HG03558 (cell line): ENCODE results near the gene DTYMK.

Experiments
- ATAC-seq: cut with Tn5 transposase; IDR thresholded peaks from one replicate; pipeline ENCODE4 v1.9.1; 2021; ENCODE audit warnings: moderate number of reproducible peaks; ENCODE audit not compliant: unreplicated experiment; ENCODE audit errors: extremely low read depth

Gene DTYMK

DNA sequence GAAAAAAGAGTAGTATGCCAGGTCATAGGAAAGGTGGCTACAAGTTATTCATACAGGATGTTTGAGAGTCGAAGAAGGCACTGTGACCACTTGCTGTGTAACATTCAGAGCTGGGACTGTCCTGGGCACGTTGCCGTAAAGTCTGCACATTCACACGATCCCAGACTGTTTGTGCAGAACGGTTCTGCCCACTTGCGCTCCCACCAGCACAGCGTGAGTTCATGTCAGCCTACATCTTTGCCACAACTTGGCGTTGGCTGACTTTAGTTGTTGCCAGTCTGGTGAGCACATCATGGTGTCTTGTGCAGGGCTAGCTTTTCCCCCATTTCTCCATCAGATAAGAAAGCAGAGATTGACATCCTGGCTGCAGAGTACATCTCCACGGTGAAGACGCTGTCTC is 22.3 kb upstream of the DTYMK start:
- ATAC-seq = no peak

- no peak for ATAC-seq
Observed at GRCh38 chr2:241706537-241706936, 19.9 kb upstream of the DTYMK start.

GRCh38 chr2:241703032-241703604 is 16.5 kb upstream of the DTYMK start:
- ATAC-seq = no peak

- ATAC-seq = peak; percentile 40
Observed at GRCh38 chr2:241702155-241703031, 15.8 kb upstream of the DTYMK start.

DNA sequence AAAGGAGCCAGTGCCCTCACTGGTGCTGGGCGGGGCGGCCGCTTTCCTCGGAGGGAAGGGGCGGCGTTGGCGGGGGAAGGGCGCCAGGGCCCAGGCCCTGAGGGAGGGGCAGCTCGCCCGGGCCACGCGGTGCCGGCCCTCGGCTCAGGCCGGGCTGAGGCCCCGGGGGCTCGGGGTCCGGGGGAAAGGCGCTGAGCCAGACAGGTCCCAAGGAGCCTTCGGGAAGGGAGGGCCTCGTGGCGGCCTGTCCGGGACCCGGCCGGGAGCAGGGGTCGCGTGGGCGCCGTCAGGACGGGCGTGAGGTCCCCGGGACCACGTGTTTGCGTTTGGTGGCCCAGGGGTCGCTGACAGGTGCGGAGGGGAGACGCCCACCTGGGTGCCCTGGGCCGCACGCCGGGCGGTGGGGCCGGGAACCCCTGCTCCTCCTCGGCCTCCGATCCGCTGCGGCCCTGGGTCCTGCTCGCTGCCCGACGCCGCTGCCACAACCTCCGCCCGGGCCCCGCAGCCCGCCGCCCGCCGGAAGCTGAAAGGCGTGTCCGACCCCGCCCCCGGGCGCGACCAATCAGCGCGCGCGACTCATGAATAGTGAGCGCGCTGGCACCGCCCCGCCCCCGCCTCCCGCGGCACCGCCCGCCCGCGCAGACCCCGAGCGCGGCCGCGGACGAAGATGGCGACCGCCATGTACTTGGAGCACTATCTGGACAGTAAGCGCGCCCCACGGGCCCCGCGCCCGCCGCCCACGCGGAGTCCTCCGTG is 15.0 kb upstream of the DTYMK start, which contains the start of gene ING5:
ING5 (plus strand) TSS at position 641 of the 756 bp plus-strand sequence; CDS start at position 668, 27 bp downstream.
- ATAC-seq = peak; percentile 35

DNA sequence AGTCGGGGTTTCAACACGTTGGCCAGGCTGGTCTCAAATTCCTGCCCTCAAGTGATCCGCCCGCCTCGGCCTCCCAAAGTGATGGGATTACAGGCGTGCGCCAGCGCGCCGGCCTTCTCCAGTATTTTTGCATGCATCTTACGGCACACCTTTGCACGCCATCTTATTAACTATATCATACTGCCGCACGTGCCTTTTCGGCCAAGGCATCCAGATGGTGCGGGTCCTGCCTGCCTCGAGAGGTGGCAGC is 14.5 kb upstream of the DTYMK start:
- ATAC-seq = no peak

- ATAC-seq = no peak
Observed at GRCh38 chr2:241695651-241696050, 9.0 kb upstream of the DTYMK start.

DNA sequence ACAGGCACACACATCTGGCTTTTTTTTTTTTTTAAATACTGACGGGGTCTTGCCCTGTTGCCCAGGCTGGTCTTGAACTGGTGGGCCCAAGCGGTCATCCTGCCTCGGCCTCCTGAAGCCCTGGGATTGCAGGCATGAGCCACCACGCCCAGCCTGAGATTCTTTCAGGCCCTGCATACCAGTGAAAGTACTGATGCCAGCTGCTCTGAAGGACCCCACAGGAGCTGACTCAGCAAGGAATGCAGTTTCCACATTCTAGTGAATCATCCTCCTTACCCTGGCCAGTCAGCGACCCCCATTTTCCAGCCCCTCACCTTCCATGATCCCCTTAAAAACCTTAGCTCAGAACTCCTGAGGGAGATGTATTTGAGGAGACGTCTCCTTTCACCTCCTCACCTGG is 5.8 kb upstream of the DTYMK start:
- no peak for ATAC-seq

- no peak for ATAC-seq
Observed at GRCh38 chr2:241690202-241690717, 3.6 kb upstream of the DTYMK start.

GRCh38 chr2:241689306-241689705 is 2.7 kb upstream of the DTYMK start:
- no peak for ATAC-seq

DNA sequence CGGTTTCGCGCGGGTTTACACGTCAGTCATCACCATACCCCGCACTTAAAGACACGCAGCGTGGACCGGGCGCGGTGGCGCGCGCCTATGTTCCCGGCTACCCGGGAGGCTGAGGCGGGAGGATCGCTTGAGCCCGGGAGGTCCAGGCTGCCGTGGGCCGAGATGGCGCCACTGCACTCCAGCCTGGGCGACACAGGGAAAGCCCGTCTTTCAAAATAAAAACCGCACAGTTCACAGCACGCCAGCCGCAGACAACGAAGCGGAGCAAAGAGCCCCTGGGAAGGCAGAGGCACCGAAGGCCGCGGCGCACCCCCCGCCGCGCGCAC is 328 bp downstream of the DTYMK start:
- no peak for ATAC-seq

DNA sequence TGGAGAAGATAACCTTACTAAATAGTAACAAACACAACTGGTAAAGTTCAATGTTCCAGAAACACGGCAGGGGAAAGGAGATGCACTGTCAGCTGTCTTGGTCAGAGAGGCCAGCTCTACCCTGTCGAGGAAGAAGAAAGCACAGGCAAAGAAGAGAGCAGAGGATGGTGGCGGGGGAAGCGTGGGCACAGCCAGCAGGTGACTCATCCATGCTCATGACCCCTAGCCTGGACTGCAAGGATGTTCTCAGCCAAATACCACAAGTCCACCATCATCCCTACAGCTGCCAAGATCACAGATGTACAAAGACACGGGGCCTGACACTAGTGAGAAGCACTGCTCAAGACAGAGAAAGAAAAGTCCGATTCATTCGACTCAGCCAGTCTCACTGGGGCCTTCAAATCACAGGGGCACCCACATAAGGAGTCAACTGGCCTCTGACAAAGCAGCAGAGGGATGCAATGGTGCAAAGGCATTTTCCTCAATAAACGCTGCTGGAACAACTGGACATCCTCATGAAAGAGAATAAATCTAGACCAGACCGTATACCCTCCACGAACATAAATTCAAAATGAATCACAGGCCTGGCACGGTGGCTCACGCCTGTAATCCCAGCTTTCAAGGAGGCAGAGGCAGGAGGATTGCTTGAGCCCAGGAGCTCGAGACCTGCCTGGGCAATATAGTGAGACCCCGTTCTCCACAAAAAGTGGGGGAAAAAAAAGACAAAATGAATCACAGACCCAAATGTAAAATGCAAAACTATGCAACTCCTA is 5.6 kb downstream of the DTYMK start:
- ATAC-seq = no peak

GRCh38 chr2:241680044-241680443 is 6.6 kb downstream of the DTYMK start:
- no peak for ATAC-seq

DNA sequence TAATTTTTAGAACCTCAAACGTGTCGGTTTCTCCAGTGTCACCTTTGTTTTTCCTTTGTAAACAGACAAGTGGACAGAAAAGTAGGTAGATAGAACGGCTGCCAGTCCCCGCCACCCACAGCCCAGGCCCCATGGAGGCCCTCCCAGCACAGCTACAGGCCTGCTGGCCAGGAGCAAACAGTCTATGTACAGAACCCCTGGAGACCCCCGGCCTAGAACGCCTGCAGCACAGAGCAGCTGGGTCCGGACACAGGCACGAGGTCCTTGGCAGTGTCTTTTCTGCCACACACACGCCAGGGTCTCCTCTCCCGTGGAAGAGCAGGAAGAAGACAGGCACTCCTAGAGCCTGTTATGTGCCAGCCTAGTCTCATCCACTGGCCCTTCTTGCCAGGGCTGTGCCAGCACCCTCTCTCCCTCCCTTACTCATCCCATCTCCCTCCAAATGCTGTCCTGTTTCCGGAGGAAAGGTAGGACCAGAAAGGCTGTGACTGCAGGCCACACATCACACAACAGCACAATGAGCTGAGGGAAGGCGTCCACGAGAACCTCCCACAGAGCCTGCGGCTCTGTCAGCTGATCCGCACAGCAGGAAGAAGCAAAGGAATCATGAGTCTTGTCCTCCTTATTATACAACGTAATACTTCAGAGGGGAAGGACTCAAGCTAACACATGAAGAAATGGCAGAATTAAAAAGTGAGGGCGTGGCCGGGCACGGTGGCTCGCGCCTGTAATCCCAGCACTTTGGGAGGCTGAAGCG is 7.7 kb downstream of the DTYMK start:
- ATAC-seq = no peak

- ATAC-seq = no peak
Observed at GRCh38 chr2:241678307-241678706, 8.3 kb downstream of the DTYMK start.

GRCh38 chr2:241677392-241677791 is 9.2 kb downstream of the DTYMK start:
- no peak for ATAC-seq

DNA sequence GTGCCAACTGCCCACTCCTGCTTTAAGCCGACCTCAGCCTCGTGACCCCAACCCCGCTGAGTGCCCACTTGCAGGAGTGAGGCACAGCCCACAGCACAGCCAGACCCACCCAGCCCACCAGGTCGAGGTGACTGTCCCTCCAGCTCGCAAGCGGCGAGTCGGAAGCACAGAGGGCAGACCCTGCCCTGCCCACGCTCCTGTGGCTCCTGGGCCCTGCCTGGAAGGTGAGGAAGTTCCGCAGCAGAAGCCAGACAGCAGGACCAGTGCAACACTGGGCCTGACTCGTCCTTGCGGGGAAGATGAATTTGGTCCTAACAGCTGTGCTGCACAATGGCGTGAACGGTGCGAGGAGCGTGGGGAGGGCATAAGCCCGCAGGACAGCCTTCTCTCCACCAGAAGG is 9.9 kb downstream of the DTYMK start:
- ATAC-seq = no peak

DNA sequence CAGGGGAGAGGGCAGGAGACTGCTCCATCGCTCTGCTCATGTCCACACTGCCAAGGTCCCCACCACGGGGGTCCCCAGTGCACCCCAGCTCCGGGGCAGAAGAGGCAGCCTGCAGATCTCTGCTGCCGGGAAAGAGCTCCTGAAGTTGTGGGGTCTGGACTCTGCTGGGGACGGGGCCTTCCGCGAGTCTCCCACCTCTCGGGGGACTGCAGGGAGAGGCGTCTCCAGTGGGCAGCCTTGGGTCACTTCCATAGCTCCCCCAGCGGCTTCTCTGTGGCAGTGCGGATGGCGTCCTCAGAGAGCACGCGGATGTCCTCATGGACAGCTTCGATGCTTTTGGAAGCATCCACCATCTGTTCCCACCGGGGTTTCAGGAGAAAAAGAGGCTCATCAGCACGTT is 10.7 kb downstream of the DTYMK start:
- ATAC-seq = no peak

DNA sequence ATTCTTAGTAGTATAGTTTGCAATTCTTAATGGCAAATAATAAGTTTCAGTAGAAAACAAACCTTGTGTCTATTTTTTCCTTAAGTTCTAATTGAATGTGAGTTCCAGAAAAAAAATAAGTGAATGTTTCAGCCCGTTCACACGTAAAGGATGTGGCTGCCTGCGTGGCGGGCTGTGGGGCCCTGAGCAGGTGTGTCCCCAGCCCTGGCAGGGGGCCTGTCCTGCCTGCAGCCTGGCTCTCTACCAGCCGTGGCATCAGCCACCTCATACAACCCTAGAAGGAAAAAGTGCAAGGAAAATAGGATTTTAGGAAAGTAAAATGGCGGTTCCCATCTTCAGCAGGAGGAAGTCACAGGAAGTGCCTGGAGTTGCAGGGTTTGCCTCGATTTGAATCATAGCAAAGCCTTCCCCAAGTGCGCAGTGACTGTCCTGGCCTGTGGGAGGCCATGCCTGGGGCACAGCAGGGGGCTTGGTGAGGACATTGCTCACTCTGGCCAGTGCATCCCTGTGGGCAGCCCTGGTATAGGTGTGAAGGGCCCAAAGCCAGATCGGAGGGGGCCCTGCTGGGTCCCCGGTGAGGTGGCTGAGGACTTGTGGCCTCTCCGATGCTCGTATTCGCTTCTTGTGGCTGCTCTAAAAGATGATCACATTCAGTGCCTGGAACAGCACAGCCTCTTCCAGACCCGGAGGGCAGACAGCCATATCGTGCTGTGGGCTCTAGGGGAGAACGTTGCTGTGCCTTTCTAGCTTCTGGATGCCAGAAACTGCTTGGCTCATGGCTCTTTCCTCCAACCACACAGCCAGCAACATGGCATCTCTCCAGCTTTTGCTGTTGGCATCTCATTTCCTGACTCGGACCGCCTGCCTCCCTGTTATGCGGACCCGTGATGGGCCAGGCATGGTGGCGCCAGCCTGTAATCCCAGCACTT is 12.6 kb downstream of the DTYMK start:
- no peak for ATAC-seq
